Nucleus accumbens (tissue), 56 donors: ENCODE results near the gene SLC38A11.

ENCODE experiments used
- DNase-seq, 56 donors: peaks; one replicate each; lab custom pipeline; 2025; lab: John Stamatoyannopoulos, UW

Gene SLC38A11

DNA sequence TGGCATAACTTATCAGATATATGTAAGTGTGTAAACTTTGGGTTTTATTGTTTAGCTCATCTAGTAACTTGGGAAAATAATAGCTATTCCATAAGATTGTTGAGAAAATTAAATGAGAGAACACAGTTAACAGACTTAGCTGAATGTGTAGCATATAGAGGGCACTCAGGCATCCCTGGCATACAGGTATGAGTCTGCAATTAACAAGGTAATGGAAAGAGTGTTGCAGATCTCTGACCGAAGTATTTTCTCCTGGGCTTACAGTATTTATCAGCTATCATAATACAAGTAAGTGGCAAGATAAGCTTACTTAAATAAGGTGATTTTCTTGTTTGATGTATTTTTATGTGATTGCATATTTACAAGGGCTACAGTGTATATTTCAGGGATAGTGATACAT lies 105.8 kb downstream of the SLC38A11 start:
- no peak for DNase-seq

DNA sequence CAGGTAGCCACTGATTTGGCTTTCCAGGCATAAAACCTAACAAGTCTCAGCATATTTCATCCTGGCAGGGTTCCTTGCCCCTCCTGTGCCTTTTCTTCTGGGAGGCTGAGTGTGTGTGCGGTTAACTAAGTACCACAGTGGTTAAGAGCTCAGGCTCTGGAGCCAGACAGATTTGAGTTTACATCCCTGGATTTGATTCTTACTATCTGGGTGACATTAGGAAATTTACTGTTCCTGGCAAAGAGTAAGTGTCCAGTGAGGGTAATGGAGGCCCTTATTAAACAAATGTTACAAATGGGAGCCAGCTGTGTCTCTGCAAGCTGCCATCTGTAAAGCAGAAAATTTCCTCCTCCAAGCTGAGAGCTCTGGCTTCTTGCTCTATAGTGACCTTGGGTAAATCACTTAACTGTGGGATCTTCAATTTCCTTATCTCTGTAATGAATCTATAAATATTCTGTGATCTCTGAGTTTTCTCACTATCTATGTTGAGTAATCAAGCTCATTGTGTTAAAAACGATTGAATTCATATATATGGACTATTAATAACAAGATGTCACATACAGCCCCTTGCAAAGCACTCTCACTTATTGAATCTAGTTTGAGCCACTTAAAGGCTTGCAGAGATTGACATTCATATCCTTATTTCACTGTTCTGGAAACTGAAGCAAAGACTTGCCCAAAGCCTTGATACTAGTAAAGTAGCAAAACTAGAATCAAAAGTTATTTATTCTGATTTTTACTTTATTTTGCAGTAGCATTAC lies 107.2 kb downstream of the SLC38A11 start:
- DNase-seq: no peak

DNA sequence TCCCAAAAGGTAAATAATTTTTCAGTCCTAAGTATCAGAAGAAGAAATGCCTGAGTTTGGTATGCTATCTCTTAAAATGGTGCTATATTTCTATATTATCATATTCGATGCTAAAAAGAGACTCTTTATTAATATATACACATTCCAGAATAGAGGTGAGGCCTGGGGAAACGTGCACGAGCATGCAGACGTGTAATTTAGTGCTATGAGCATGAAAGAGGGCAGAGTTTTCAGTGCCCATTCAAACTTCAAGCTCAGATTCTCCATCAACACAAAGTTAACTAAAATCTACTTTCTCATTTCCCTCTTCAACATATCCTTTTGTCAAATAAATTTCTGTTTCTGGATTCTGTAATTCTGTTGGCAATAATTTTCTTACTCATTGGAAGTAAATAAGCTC lies 108.0 kb downstream of the SLC38A11 start:
- DNase-seq: no peak

DNA sequence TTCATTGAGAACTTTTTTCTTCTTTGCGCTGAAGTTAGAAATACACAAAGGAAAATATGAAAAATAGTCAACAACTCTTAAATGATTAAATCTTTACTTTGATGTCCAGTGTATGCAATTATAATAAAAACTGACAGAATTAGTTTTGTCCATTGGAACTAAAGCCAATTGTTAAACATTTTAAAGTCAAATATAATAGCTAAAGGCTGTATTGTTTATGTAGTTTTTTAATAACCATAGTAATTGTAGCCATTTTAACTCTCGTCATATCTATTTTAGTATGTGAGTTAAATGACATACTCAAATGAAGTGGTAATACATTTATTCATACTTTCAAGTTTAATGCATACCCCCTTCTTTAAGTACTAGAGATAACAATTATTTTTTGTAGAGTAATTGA lies 109.0 kb downstream of the SLC38A11 start:
- DNase-seq: no peak
